B cell (primary cell): Measurements from ENCODE around the gene CNFN. TPM values are rescaled to one million over a fixed set of nuclear protein-coding genes. Genes with fewer than 3 reads are reported as not detected.

Experiments used
- ATAC-seq: fragments of 200-7000 bp; cut with Tn5 transposase; one replicate; pipeline ENCODE4 v1.10.0; 2021; ENCODE audit warnings: low read depth, mild to moderate bottlenecking, moderate number of reproducible peaks, moderate library complexity
- CTCF ChIA-PET: fragments of 350-600 bp; sonication (Branson Sonifier 250); formaldehyde crosslinking; loops from one replicate; lab custom pipeline; 2021; ENCODE audit warnings: antibody characterized with exemption, inconsistent platforms; lab: Charles Lee
- POLR2A ChIA-PET: fragments of 350-600 bp; sonication (Branson Sonifier 250); formaldehyde crosslinking; loops from one replicate; lab custom pipeline; 2021; ENCODE audit warnings: antibody characterized with exemption; lab: Charles Lee
- DNase-seq: peaks from one replicate; pipeline ENCODE4 v3.0.0; 2013
- H2AFZ ChIP-seq: 2 replicates; pipeline ENCODE4 v1.6.1; 2012; ENCODE audit warnings: mild to moderate bottlenecking, low read depth, low read length; ENCODE audit not compliant: insufficient read depth, poor library complexity, severe bottlenecking
- H3K27ac ChIP-seq, 2 donors: 1 replicate in 1 of 2; 2 replicates in 1 of 2; pipeline ENCODE4 v1.5.1; 2012 to 2013; ENCODE audit warnings: low read length in 2 of 2, mild to moderate bottlenecking in 2 of 2, moderate library complexity in 1 of 2
- H3K27me3 ChIP-seq, 4 experiments: fragments of 200-600 bp in 1 of 4; sonication (generic) in 1 of 4; replicated peaks in 1 of 4; 1 replicate in 2 of 4; 2 replicates in 2 of 4; pipeline versions ENCODE4 v1.6.1 to v1.7.0; 2013 to 2016; ENCODE audit warnings: low read length in 3 of 4, mild to moderate bottlenecking in 2 of 4, mixed read lengths in 1 of 4, moderate library complexity in 1 of 4; ENCODE audit not compliant: insufficient read depth in 4 of 4, control insufficient read depth in 3 of 4; ENCODE audit errors: control extremely low read depth in 1 of 4
- H3K36me3 ChIP-seq, 2 experiments: replicated peaks in 1 of 2; 1 replicate in 1 of 2; 2 replicates in 1 of 2; pipeline versions ENCODE4 v1.6.1 to v1.7.1; 2013; ENCODE audit warnings: low read length in 1 of 2; ENCODE audit not compliant: insufficient read depth in 2 of 2, control insufficient read depth in 1 of 2; ENCODE audit errors: control extremely low read depth in 1 of 2, extremely low read depth in 1 of 2
- H3K4me1 ChIP-seq, 2 donors: fragments of 200-600 bp in 1 of 2; sonication (generic) in 1 of 2; 1 replicate in 1 of 2; 2 replicates in 1 of 2; pipeline versions ENCODE4 v1.5.1 to v1.6.1; 2013 to 2017; ENCODE audit warnings: low read length in 2 of 2; ENCODE audit not compliant: control insufficient read depth in 2 of 2, insufficient read depth in 2 of 2
- H3K4me2 ChIP-seq: replicated peaks from 2 replicates; pipeline ENCODE3; 2012; ENCODE audit warnings: mild to moderate bottlenecking, low read depth, low read length; ENCODE audit not compliant: poor library complexity, severe bottlenecking
- H3K4me3 ChIP-seq, 5 experiments: fragments of 200-600 bp in 1 of 5; sonication (generic) in 1 of 5; 1 replicate in 3 of 5; 2 replicates in 2 of 5; pipeline versions ENCODE4 v1.5.1 to v1.7.0; 2011 to 2016; ENCODE audit warnings: low read length in 4 of 5, mild to moderate bottlenecking in 4 of 5, low read depth in 2 of 5, control low read depth in 1 of 5, moderate library complexity in 1 of 5; ENCODE audit not compliant: insufficient read depth in 1 of 5; ENCODE audit errors: control extremely low read depth in 1 of 5, extremely low read depth in 1 of 5
- H3K79me2 ChIP-seq: fragments of 200-600 bp; sonication (generic); one replicate; pipeline ENCODE4 v1.6.0; 2016; ENCODE audit warnings: low read length; ENCODE audit not compliant: control insufficient read depth, insufficient read depth
- H3K9ac ChIP-seq: fragments of 200-600 bp; sonication (generic); 2 replicates; pipeline ENCODE4 v1.6.1; 2017; ENCODE audit warnings: mild to moderate bottlenecking, low read length, moderate library complexity
- H3K9me3 ChIP-seq, 3 donors: one replicate each; pipeline versions ENCODE4 v1.6.1 to v1.7.1; 2013; ENCODE audit warnings: low read length in 2 of 3; ENCODE audit not compliant: control insufficient read depth in 2 of 3, insufficient read depth in 1 of 3; ENCODE audit errors: control extremely low read depth in 1 of 3
- H4K20me1 ChIP-seq: 2 replicates; pipeline ENCODE4 v1.6.0; 2012; ENCODE audit warnings: mild to moderate bottlenecking, low read length; ENCODE audit not compliant: insufficient read depth, control insufficient read depth, poor library complexity, severe bottlenecking
- H3K27ac Mint-ChIP-seq: one replicate; pipeline ENCODE4 v1.8.0; 2021; ENCODE audit warnings: mixed read lengths
- H3K27me3 Mint-ChIP-seq: one replicate; pipeline ENCODE4 v1.8.0; 2021; ENCODE audit warnings: mixed read lengths
- H3K4me1 Mint-ChIP-seq: one replicate; pipeline ENCODE4 v1.8.0; 2021; ENCODE audit warnings: mixed read lengths
- H3K4me3 Mint-ChIP-seq: one replicate; pipeline ENCODE4 v1.8.0; 2021; ENCODE audit warnings: mixed read lengths
- H3K9me3 Mint-ChIP-seq: one replicate; pipeline ENCODE4 v1.8.0; 2022; ENCODE audit warnings: mixed read lengths; ENCODE audit not compliant: insufficient read depth
- CTCF ChIP-seq: fragments of 200-600 bp; IDR thresholded peaks from one replicate; pipeline ENCODE4 v1.8.0; 2022; ENCODE audit warnings: antibody characterized with exemption, mild to moderate bottlenecking
- EZH2 ChIP-seq: IDR thresholded peaks from 2 replicates; pipeline ENCODE4 v1.6.1; 2012; ENCODE audit warnings: borderline replicate concordance, low read depth, mild to moderate bottlenecking, moderate library complexity, low read length; ENCODE audit not compliant: insufficient read depth, poor library complexity, severe bottlenecking
- WGBS: methylation state at CpG from one replicate; pipeline ENCODE4 v1.1.5; 2013; ENCODE audit warnings: missing lambda C conversion rate; ENCODE audit not compliant: insufficient coverage; 5-methylcytosine and 5-hydroxymethylcytosine counted together
- intact Hi-C: fragments of 100-400 bp; cut with micrococcal nuclease; formaldehyde crosslinking; loops from one replicate; pipeline ENCODE4 v1.10.0; 2022
- polyA plus RNA-seq: library from polyadenylated mRNA; depleted of rRNA; stranded (reverse); fragments of >200 nt; gene quantifications from 2 replicates; pipeline ENCODE4 v1.2.3, GENCODE V29; 2012
- total RNA-seq, 2 donors: library from RNA; stranded (reverse); fragments of 120-200 nt in 1 of 2; gene quantifications; 1 replicate in 1 of 2; 2 replicates in 1 of 2; pipeline versions ENCODE4 v1.2.3 to v1.2.4, GENCODE V29; 2013 to 2022

CNFN gene
- total and polyA plus RNA-seq, 2 donors (not counting 1 experiment from before 2014, with no cell fraction given): 4.1 to 23.2 TPM

- ChIA-PET CTCF (no interaction called here), POLR2A (no interaction called here)
- H3K9ac ChIP-seq: no peak overlapping the region
- H3K27ac ChIP-seq: no peak overlapping the region
- H3K79me2 ChIP-seq: no peaks in the 10 kb centered on the region
- TF ChIP-seq CTCF (no peak), EZH2 (no peak)
- peaks cover 0 to 16% of the 10 kb centered on the region in 2 donors for H3K4me1 ChIP-seq
- no peak overlapping the region for H3K27ac Mint-ChIP-seq
- no peak for ATAC-seq
- no peaks in the 10 kb centered on the region for H3K9me3 Mint-ChIP-seq
- no peak for DNase-seq
- intact Hi-C loops: no loop called here
- H3K4me3 ChIP-seq: no peak overlapping the region
- H3K4me1 Mint-ChIP-seq: peaks cover 3% of the 10 kb centered on the region
- H3K36me3 ChIP-seq: peaks cover 0 to 7% of the 10 kb centered on the region in 2 experiments
- H3K4me3 Mint-ChIP-seq: no peak overlapping the region
- no peaks in the 10 kb centered on the region for H3K27me3 ChIP-seq
- H2AFZ ChIP-seq: no peak overlapping the region
- H4K20me1 ChIP-seq: no peaks in the 10 kb centered on the region
- no peaks in the 10 kb centered on the region for H3K27me3 Mint-ChIP-seq
- 88% methylated on average over 16 of the region's 21 CpGs for WGBS
- no peaks in the 10 kb centered on the region for H3K9me3 ChIP-seq
- no peak overlapping the region for H3K4me2 ChIP-seq
Observed at GRCh38 chr19:42351079-42351735, 38.9 kb downstream of the CNFN start.

- intact Hi-C loops: no loop called here
- TF ChIP-seq CTCF (no peak), EZH2 (no peak)
- H3K27me3 Mint-ChIP-seq: no peaks in the 10 kb centered on the region
- Histone ChIP-seq H3K4me3 (no peak overlapping the region), H3K27me3 (no peaks in the 10 kb centered on the region), H3K36me3 (peaks cover 0 to 10% of the 10 kb centered on the region in 2 experiments), H3K27ac (no peak overlapping the region), H4K20me1 (no peaks in the 10 kb centered on the region), H3K79me2 (no peaks in the 10 kb centered on the region), H3K4me1 (peaks cover 0 to 16% of the 10 kb centered on the region in 2 donors), H3K4me2 (no peak overlapping the region), H2AFZ (no peak overlapping the region), H3K9me3 (no peaks in the 10 kb centered on the region), H3K9ac (no peak overlapping the region)
- WGBS: 100% methylated on average over 1 of the region's 3 CpGs
- DNase-seq (no peak), ATAC-seq (no peak)
- CTCF ChIA-PET: no interaction called here
- H3K4me3 Mint-ChIP-seq: no peak overlapping the region
- no peaks in the 10 kb centered on the region for H3K9me3 Mint-ChIP-seq
- POLR2A ChIA-PET: no interaction called here
- no peak overlapping the region for H3K27ac Mint-ChIP-seq
- H3K4me1 Mint-ChIP-seq: peaks cover 3% of the 10 kb centered on the region
Observed at GRCh38 chr19:42350417-42350816, 39.7 kb downstream of the CNFN start.
